ENCODE results near the gene INPP5J. TPM values are rescaled to one million over a fixed set of nuclear protein-coding genes. Genes with fewer than 3 reads are reported as not detected.

The INPP5J gene
- total and polyA plus RNA-seq, 9 of the 15 experiments (the other 6 are each of a cell fraction or from before 2014, with no cell fraction given): 0.10 to 6.3 (median 4.8) TPM

GRCh38 chr22:31105282-31105929 is 17.4 kb upstream of the INPP5J start:
- no peak for ATAC-seq
- Histone ChIP-seq H2AFZ (ENCODE audit: low read depth, low read length) (no peak overlapping the region), H3K9me1 (ENCODE audit: control insufficient read depth, insufficient read depth, low read length) (no peaks in the 10 kb centered on the region), H3K27me3 (ENCODE audit: control insufficient read depth in 2 of 2, insufficient read depth in 2 of 2, low read length in 2 of 2) (no peaks in the 10 kb centered on the region), H3K9ac (ENCODE audit: insufficient read depth in 1 of 2, low read depth in 2 of 2, low read length in 2 of 2) (no peak overlapping the region), H3K4me1 (replicated peaks in 1 of 2; ENCODE audit: control insufficient read depth in 2 of 2, insufficient read depth in 2 of 2, low read length in 2 of 2) (peaks cover 8 to 17% of the 10 kb centered on the region in 2 experiments; a peak in 4 of 5 replicates), H3K9me3 (replicated peaks; ENCODE audit: control insufficient read depth, insufficient read depth, low read depth, low read length) (no peaks in the 10 kb centered on the region), H3K4me3 (no peak overlapping the region), H3K27ac (ENCODE audit: extremely low read depth, low read depth, low read length) (no peak overlapping the region), H3K4me2 (ENCODE audit: insufficient read depth, low read length) (no peak overlapping the region), H4K20me1 (replicated peaks; ENCODE audit: control insufficient read depth, insufficient read depth, low read length) (no peaks in the 10 kb centered on the region), H3K36me3 (ENCODE audit: control insufficient read depth, insufficient read depth, low read length) (peaks cover 3% of the 10 kb centered on the region; the same call in 1 of the 3 replicates), H3K79me2 (ENCODE audit: control insufficient read depth, insufficient read depth, low read length) (no peaks in the 10 kb centered on the region)
- no peak for DNase-seq (ENCODE audit: extremely low read depth in 1 of 4, low spot score in 3 of 4)
- WGBS (ENCODE audit: insufficient coverage, low coverage, missing lambda C conversion rate): 63% methylated on average over 5 of the region's 11 CpGs
- no peak for FAIRE-seq
- ChIA-PET CTCF (ENCODE audit: low intra/inter-chr PET ratio) (no interaction called here), POLR2A (interaction anchor here (1.3 to 4.4 kb wide), 2 partner anchors 13 to 21 kb away, joined by 4 to 18 read pairs; no protein-coding TSS in a partner anchor)
- no TSS peak for BruUV-seq (replicated peaks)
- TF ChIP-seq SLC30A9 (CRISPR knock-in tag; IDR thresholded peaks at IDR 0.05) (no peak), HDAC3 (IDR thresholded peaks at IDR 0.05; ENCODE audit: borderline replicate concordance, partially characterized antibody) (no peak), ETS2 (tag; IDR thresholded peaks at IDR 0.05; ENCODE audit: borderline replicate concordance, poor library complexity, severe bottlenecking) (no peak), YY1 (IDR thresholded peaks at IDR 0.05; ENCODE audit: borderline replicate concordance in 1 of 3, control insufficient read depth in 1 of 3, extremely low read depth in 1 of 3, insufficient read depth in 3 of 3, insufficient read length in 1 of 3, insufficient replicate concordance in 2 of 3, low read depth in 1 of 3, low read length in 2 of 3) (no peak), HLTF (IDR thresholded peaks at IDR 0.05) (no peak), ATF1 (CRISPR knock-in tag; IDR thresholded peaks at IDR 0.05) (no peak), ATF1 (tag; IDR thresholded peaks at IDR 0.05) (no peak), MITF (IDR thresholded peaks at IDR 0.05) (no peak), DMBX1 (CRISPR knock-in tag; IDR thresholded peaks at IDR 0.05; ENCODE audit: borderline replicate concordance) (no peak), CHAMP1 (IDR thresholded peaks at IDR 0.05) (no peak), NONO (IDR thresholded peaks at IDR 0.05; ENCODE audit: low read depth in 2 of 2, low read length in 1 of 2) (no peak), MEIS2 (IDR thresholded peaks at IDR 0.05; ENCODE audit: partially characterized antibody) (no peak), ZNF3 (CRISPR knock-in tag; IDR thresholded peaks at IDR 0.05) (no peak), PHF8 (IDR thresholded peaks at IDR 0.05; ENCODE audit: borderline replicate concordance, low read length) (no peak)
- TF ChIP-seq, protein P1, sequence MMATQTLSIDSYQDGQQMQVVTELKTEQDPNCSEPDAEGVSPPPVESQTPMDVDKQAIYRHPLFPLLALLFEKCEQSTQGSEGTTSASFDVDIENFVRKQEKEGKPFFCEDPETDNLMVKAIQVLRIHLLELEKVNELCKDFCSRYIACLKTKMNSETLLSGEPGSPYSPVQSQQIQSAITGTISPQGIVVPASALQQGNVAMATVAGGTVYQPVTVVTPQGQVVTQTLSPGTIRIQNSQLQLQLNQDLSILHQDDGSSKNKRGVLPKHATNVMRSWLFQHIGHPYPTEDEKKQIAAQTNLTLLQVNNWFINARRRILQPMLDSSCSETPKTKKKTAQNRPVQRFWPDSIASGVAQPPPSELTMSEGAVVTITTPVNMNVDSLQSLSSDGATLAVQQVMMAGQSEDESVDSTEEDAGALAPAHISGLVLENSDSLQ (IDR thresholded peaks at IDR 0.05): no peak
- intact Hi-C loops (cut with micrococcal nuclease) (no loop called here), in situ Hi-C loops (cut with MboI) (no loop called here)
